Measurements from ENCODE around the gene SYT14.

DNA sequence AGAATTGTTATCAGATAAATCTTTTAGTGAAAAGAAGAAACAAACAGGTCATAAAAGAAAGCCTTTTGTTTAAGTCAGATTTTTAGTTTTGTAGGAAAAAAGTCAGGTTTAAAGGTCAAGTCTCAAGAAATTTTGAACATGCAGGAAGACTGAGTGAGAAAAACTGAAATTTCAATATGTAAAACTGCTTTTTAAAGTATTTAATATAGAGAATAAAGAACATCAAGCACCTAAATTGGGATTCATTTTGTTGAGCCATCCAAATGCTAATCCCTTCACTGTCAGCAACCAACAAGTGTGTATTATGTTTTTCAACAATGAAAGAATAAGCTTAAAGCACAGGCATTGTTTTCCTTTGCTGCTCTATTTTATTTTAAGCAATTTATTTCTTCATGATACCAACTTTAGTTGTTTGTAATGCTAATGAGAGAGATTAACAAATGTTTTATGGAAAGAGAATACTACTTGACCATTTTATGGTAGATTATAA, 179.7 kb downstream of the SYT14 start:
- TF ChIP-seq, protein P1, sequence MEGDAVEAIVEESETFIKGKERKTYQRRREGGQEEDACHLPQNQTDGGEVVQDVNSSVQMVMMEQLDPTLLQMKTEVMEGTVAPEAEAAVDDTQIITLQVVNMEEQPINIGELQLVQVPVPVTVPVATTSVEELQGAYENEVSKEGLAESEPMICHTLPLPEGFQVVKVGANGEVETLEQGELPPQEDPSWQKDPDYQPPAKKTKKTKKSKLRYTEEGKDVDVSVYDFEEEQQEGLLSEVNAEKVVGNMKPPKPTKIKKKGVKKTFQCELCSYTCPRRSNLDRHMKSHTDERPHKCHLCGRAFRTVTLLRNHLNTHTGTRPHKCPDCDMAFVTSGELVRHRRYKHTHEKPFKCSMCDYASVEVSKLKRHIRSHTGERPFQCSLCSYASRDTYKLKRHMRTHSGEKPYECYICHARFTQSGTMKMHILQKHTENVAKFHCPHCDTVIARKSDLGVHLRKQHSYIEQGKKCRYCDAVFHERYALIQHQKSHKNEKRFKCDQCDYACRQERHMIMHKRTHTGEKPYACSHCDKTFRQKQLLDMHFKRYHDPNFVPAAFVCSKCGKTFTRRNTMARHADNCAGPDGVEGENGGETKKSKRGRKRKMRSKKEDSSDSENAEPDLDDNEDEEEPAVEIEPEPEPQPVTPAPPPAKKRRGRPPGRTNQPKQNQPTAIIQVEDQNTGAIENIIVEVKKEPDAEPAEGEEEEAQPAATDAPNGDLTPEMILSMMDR (optimal IDR thresholded peaks at IDR 0.05 in 1 of 3, IDR thresholded peaks at IDR 0.05 in 1 of 3, conservative IDR thresholded peaks at IDR 0.05 in 1 of 3; ENCODE audit: extremely low read depth in 1 of 3, insufficient read depth in 2 of 3, low read length in 3 of 3) = no peak
- no peak for TF ChIP-seq EZH2 (IDR thresholded peaks at IDR 0.05; ENCODE audit: low read length)
